ENCODE measurements around the gene ATG10.
A peak's percentile ranks its signal among the peaks of the same experiment; 100 is the strongest.
"Not testable (repeated sequence)": the region's sequence is repeated elsewhere in the genome, so short reads cannot be mapped to it uniquely, and the experiment has no call there.

The ATG10 gene

GRCh38 chr5:82244854-82245635 lies 273.2 kb downstream of the ATG10 start:
- DNase-seq = no peak

GRCh38 chr5:82246960-82247574 lies 275.2 kb downstream of the ATG10 start:
- no peak for DNase-seq

GRCh38 chr5:82252744-82253143 lies 280.9 kb downstream of the ATG10 start:
- DNase-seq = no peak

- DNase-seq = no peak
Observed at GRCh38 chr5:82255844-82256243, 284.0 kb downstream of the ATG10 start.

GRCh38 chr5:82257247-82257646 lies 285.4 kb downstream of the ATG10 start:
- DNase-seq = no peak

- DNase-seq = no peak
Observed at GRCh38 chr5:82257729-82258128, 285.9 kb downstream of the ATG10 start.

- no peak for DNase-seq
Observed at GRCh38 chr5:82259172-82259800, 287.5 kb downstream of the ATG10 start.

- no peak for DNase-seq
Observed at GRCh38 chr5:82265047-82265446, 293.2 kb downstream of the ATG10 start.

GRCh38 chr5:82267297-82267933 lies 295.6 kb downstream of the ATG10 start:
- not testable (repeated sequence) for DNase-seq

- DNase-seq = not testable (repeated sequence)
Observed at GRCh38 chr5:82269363-82269762, 297.5 kb downstream of the ATG10 start.

GRCh38 chr5:82272571-82273356 lies 300.9 kb downstream of the ATG10 start:
- DNase-seq = not testable (repeated sequence)

- DNase-seq = not testable (repeated sequence)
Observed at GRCh38 chr5:82273426-82273825, 301.6 kb downstream of the ATG10 start.

- DNase-seq = no peak
Observed at GRCh38 chr5:82274343-82275211, 302.8 kb downstream of the ATG10 start.

- no peak for DNase-seq
Observed at GRCh38 chr5:82275216-82275664, 303.4 kb downstream of the ATG10 start.

- DNase-seq = no peak
Observed at GRCh38 chr5:82276800-82277612, 305.2 kb downstream of the ATG10 start.

- DNase-seq = no peak
Observed at GRCh38 chr5:82277613-82277986, 305.8 kb downstream of the ATG10 start.

- DNase-seq = peak; percentile 87
Observed at GRCh38 chr5:82277987-82278710, 306.3 kb downstream of the ATG10 start, which contains the start of gene RPS23. Gene RPS23, minus strand, starts transcription at chr5:82278354. Its CDS starts 31 bp downstream, at chr5:82278323.

GRCh38 chr5:82278711-82279370 lies 307.0 kb downstream of the ATG10 start:
- no peak for DNase-seq

- DNase-seq = no peak
Observed at GRCh38 chr5:82283893-82284292, 312.1 kb downstream of the ATG10 start.
